Glutamatergic neuron (in vitro differentiated cells): ENCODE results near the gene CCDC93. TPM values are rescaled to one million over a fixed set of nuclear protein-coding genes. Genes with fewer than 3 reads are reported as not detected.

Experiments
- DNase-seq: peaks from one replicate; pipeline ENCODE4 v3.0.0; 2022
- H3K27ac Mint-ChIP-seq: one replicate; pipeline ENCODE4 v1.8.0; 2020; ENCODE audit warnings: mild to moderate bottlenecking, mixed read lengths, inconsistent platforms; ENCODE audit not compliant: unreplicated experiment
- H3K27me3 Mint-ChIP-seq: one replicate; pipeline ENCODE4 v1.8.0; 2020; ENCODE audit warnings: mild to moderate bottlenecking, moderate library complexity, mixed read lengths, inconsistent platforms; ENCODE audit not compliant: unreplicated experiment
- H3K36me3 Mint-ChIP-seq: one replicate; pipeline ENCODE4 v1.8.0; 2020; ENCODE audit warnings: mild to moderate bottlenecking, mixed read lengths, inconsistent platforms; ENCODE audit not compliant: unreplicated experiment
- H3K4me1 Mint-ChIP-seq: one replicate; pipeline ENCODE4 v1.8.0; 2020; ENCODE audit warnings: mild to moderate bottlenecking, low read depth, mixed read lengths, inconsistent platforms; ENCODE audit not compliant: unreplicated experiment
- H3K4me3 Mint-ChIP-seq: one replicate; pipeline ENCODE4 v1.8.0; 2020; ENCODE audit warnings: mild to moderate bottlenecking, mixed read lengths, inconsistent platforms; ENCODE audit not compliant: unreplicated experiment
- H3K9me3 Mint-ChIP-seq: one replicate; pipeline ENCODE4 v1.8.0; 2020; ENCODE audit warnings: mild to moderate bottlenecking, moderate library complexity, mixed read lengths, inconsistent platforms; ENCODE audit not compliant: unreplicated experiment
- CTCF ChIP-seq: fragments of 200-600 bp; sonication (generic); IDR thresholded peaks from one replicate; pipeline ENCODE4 v1.5.0; 2021; ENCODE audit not compliant: partially characterized antibody, unreplicated experiment
- total RNA-seq: library from RNA; stranded (reverse); fragmentation: NEBNext Ultra II Directional; extraction: Animal tissue kit (Norgen Biotek cat#: 25700); gene quantifications from one replicate; pipeline ENCODE4 v1.2.1, GENCODE V29; 2021; ENCODE audit not compliant: unreplicated experiment

The CCDC93 gene
- total RNA-seq, 1 donor from 2014 or later: 32.6 TPM

- Mint-ChIP-seq H3K9me3 (no peaks in the 10 kb centered on the region), H3K27ac (no peak overlapping the region), H3K4me1 (peaks cover 26% of the 10 kb centered on the region), H3K4me3 (no peak overlapping the region), H3K36me3 (no peaks in the 10 kb centered on the region), H3K27me3 (peaks cover 1% of the 10 kb centered on the region)
- DNase-seq: no peak
- no peak for TF ChIP-seq CTCF
These were observed 36.5 kb upstream of the CCDC93 start for GRCh38 chr2:118050386-118050785.

- Mint-ChIP-seq H3K4me1 (peaks cover 20% of the 10 kb centered on the region), H3K4me3 (no peak overlapping the region), H3K9me3 (no peaks in the 10 kb centered on the region), H3K27me3 (no peaks in the 10 kb centered on the region), H3K36me3 (no peaks in the 10 kb centered on the region), H3K27ac (no peak overlapping the region)
- no peak for TF ChIP-seq CTCF
- DNase-seq: no peak
These were observed 35.9 kb upstream of the CCDC93 start for GRCh38 chr2:118049816-118050140.

DNA sequence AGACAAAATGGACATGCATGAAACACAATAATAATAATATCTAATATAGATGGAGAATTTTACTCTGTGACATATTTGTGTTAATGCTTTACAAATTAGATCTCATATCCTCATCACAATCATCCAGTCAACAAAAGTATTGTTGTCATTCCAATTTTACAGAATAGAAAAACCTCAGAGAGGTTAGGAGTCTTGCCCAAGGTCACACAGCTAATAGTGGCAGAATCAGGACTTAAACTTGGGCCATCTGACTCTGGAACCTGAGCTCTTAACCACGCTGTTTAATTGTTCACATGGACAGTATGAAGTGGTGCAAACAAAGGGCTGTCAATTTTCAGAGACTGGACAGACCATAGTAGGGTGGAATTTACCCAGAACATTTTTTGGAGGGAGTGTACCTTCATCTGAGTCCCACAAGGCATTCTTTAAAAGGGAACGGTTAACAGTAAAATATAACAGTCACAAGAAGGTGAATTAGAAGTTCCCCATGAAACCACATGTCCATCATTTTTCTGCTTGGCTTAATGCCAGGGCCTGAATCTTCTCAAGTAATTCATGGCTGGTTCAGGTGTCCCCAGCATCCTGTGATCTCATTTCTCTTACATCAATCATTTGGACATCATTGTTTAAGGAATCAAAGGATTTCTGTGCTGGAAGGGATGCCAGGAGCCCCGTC lies 35.4 kb upstream of the CCDC93 start:
- H3K27me3 Mint-ChIP-seq: no peaks in the 10 kb centered on the region
- no peak overlapping the region for H3K4me3 Mint-ChIP-seq
- H3K4me1 Mint-ChIP-seq: peaks cover 17% of the 10 kb centered on the region
- no peaks in the 10 kb centered on the region for H3K36me3 Mint-ChIP-seq
- DNase-seq: no peak
- no peaks in the 10 kb centered on the region for H3K9me3 Mint-ChIP-seq
- no peak overlapping the region for H3K27ac Mint-ChIP-seq
- no peak for TF ChIP-seq CTCF

DNA sequence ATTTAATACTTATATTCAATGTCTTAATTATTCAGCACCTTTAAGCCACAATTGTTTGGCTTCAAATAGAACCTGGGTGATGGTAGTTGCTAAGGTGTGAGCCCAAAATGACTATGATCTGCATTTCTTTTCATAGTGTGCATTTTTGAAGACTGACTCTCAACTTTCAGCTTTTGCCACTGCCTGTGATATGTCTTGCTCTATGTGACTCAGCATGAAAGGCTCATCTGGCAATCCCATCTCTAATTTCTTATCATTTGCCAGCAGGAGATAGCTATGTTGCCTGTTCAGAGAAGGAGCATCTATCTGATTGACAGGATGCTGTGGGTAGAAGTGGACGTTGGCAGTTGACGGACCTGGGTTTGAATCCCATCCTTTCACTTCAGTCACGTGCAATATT lies 34.5 kb upstream of the CCDC93 start:
- Mint-ChIP-seq H3K27me3 (no peaks in the 10 kb centered on the region), H3K4me1 (peaks cover 11% of the 10 kb centered on the region), H3K27ac (no peak overlapping the region), H3K4me3 (no peak overlapping the region), H3K9me3 (no peaks in the 10 kb centered on the region), H3K36me3 (no peaks in the 10 kb centered on the region)
- no peak for TF ChIP-seq CTCF
- no peak for DNase-seq

DNA sequence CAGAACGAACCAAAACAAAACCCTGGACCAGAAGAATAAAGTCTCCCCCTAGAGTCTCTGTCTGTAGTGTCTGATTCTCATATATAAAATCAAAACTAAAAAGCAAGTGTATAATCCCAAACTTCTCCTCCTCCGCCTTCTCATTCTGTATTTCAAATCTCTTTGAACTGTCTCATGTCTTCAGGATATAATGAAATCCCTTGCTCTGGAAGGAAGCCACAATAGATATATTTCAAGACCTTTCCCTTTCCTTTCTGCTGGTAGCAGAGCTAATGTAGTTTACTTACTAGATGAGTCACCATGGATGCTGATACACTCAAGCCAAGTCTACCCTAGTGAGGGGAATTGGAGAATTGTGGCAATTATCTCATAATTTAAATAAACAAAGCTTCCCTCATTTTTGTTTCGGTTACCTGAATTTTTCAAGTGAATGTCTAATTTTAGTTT lies 33.5 kb upstream of the CCDC93 start:
- Mint-ChIP-seq H3K4me3 (no peak overlapping the region), H3K9me3 (peaks cover 1% of the 10 kb centered on the region), H3K27me3 (no peaks in the 10 kb centered on the region), H3K36me3 (no peaks in the 10 kb centered on the region), H3K27ac (no peak overlapping the region), H3K4me1 (peaks cover 6% of the 10 kb centered on the region)
- DNase-seq: no peak
- no peak for TF ChIP-seq CTCF
